HFFc6 (cell line): Measurements from ENCODE around the gene KRTAP20-2. TPM values are rescaled to one million over a fixed set of nuclear protein-coding genes. Genes with fewer than 3 reads are reported as not detected.

Source experiments
- total RNA-seq, 6 experiments: library from RNA; stranded (reverse); fragmentation: NEBNext Ultra II Directional; extraction: Animal tissue kit (Norgen Biotek cat#: 25700); gene quantifications; 2 replicates in 1 of 6; 3 replicates in 5 of 6; pipeline ENCODE4 v1.2.3, GENCODE V29; 2021

The KRTAP20-2 gene
- total RNA-seq, 6 experiments from 2014 or later, result not detected

Other genes with a start within 250 kb of the KRTAP20-2 start
- gene KRTAP13-1, start 239.2 kb upstream of the KRTAP20-2 start, total RNA-seq, result not detected
- gene KRTAP13-3, start 209.3 kb upstream of the KRTAP20-2 start, total RNA-seq, result not detected
- not detected for gene KRTAP13-4, start 205.0 kb upstream of the KRTAP20-2 start, total RNA-seq
- not detected for gene KRTAP15-1, start 194.9 kb upstream of the KRTAP20-2 start, total RNA-seq
- gene KRTAP19-1, start 154.8 kb upstream of the KRTAP20-2 start, total RNA-seq, result not detected
- not detected for gene KRTAP19-2, start 147.8 kb upstream of the KRTAP20-2 start, total RNA-seq
- not detected for gene KRTAP19-3, start 143.2 kb upstream of the KRTAP20-2 start, total RNA-seq
- not detected for gene KRTAP19-4, start 138.0 kb upstream of the KRTAP20-2 start, total RNA-seq
- gene KRTAP19-5, start 133.1 kb upstream of the KRTAP20-2 start, total RNA-seq, result not detected
- not detected for gene KRTAP19-6, start 93.3 kb upstream of the KRTAP20-2 start, total RNA-seq
- gene KRTAP19-7, start 73.9 kb upstream of the KRTAP20-2 start, total RNA-seq, result not detected
- not detected for gene KRTAP22-2, start 44.8 kb upstream of the KRTAP20-2 start, total RNA-seq
- not detected for gene KRTAP6-3, start 42.8 kb upstream of the KRTAP20-2 start, total RNA-seq
- gene KRTAP6-2, start 36.3 kb upstream of the KRTAP20-2 start, total RNA-seq, result not detected
- gene KRTAP22-1, start 34.1 kb upstream of the KRTAP20-2 start, total RNA-seq, result not detected
- not detected for gene KRTAP6-1, start 21.3 kb upstream of the KRTAP20-2 start, total RNA-seq
- not detected for gene KRTAP20-1, start 18.8 kb upstream of the KRTAP20-2 start, total RNA-seq
- not detected for gene KRTAP20-4, start 14.6 kb upstream of the KRTAP20-2 start, total RNA-seq
- gene KRTAP20-3, start 7.7 kb downstream of the KRTAP20-2 start, total RNA-seq, result not detected
- gene KRTAP21-3, start 83.6 kb downstream of the KRTAP20-2 start, total RNA-seq, result not detected
- gene KRTAP21-2, start 112.1 kb downstream of the KRTAP20-2 start, total RNA-seq, result not detected
- gene KRTAP21-1, start 120.2 kb downstream of the KRTAP20-2 start, total RNA-seq, result not detected
- not detected for gene KRTAP8-1, start 178.1 kb downstream of the KRTAP20-2 start, total RNA-seq
- not detected for gene KRTAP7-1, start 194.6 kb downstream of the KRTAP20-2 start, total RNA-seq
- not detected for gene KRTAP11-1, start 246.4 kb downstream of the KRTAP20-2 start, total RNA-seq